Measurements from ENCODE around the gene ASAP2.

DNA sequence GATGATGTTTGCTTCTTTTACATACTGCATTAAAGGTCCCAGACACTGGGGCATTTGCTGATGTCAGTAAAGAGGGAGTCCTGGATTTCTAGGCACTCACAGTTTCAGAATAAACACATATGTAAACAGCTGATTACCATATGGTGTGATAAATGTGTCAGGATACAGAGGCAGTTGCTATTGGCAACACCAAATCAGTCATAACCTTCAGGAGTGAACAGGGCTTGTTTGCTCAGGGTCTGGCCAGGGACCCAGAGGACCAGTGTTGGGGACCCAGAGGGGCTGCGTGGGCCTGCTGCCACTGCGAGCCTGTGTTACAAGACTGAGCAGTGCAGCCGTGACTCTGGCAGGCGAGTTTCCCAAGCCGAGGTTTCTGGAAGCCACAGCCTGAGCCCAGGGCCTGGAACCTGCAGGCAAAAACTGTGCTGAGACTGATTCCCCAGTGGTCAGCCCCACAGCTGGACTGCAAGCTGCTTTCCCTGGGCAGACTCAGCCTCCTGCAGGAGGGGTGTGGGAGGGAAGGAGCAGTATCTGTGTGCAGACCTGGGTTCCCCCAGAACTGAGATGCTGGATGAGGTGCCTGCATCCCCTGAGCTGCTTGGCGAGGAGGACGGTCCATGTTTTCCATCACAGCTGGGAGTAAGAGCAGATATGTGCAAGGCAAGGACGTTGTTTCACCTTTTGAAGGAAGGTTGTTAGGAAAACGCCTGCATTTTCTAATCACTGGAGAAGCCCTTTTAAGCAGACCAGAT lies 23.6 kb downstream of the ASAP2 start:
- TF ChIP-seq, protein P1, sequence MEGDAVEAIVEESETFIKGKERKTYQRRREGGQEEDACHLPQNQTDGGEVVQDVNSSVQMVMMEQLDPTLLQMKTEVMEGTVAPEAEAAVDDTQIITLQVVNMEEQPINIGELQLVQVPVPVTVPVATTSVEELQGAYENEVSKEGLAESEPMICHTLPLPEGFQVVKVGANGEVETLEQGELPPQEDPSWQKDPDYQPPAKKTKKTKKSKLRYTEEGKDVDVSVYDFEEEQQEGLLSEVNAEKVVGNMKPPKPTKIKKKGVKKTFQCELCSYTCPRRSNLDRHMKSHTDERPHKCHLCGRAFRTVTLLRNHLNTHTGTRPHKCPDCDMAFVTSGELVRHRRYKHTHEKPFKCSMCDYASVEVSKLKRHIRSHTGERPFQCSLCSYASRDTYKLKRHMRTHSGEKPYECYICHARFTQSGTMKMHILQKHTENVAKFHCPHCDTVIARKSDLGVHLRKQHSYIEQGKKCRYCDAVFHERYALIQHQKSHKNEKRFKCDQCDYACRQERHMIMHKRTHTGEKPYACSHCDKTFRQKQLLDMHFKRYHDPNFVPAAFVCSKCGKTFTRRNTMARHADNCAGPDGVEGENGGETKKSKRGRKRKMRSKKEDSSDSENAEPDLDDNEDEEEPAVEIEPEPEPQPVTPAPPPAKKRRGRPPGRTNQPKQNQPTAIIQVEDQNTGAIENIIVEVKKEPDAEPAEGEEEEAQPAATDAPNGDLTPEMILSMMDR (IDR thresholded peaks at IDR 0.05; ENCODE audit: low read length): no peak
- no peak for TF ChIP-seq EZH2 (optimal IDR thresholded peaks at IDR 0.05; ENCODE audit: low read depth, low read length)
